ENCODE results near the gene KIAA1958. TPM values are rescaled to one million over a fixed set of nuclear protein-coding genes. Genes with fewer than 3 reads are reported as not detected.
A peak's percentile ranks its signal among the peaks of the same experiment; 100 is the strongest.

KIAA1958 gene
- polyA plus RNA-seq, 2 of the 4 experiments (the other 2 are of a cell fraction): 2.2 to 3.7 TPM

- H3K27ac ChIP-seq: no peak overlapping the region
- POLR2A ChIA-PET: no interaction called here
- no peak overlapping the region for H3K4me2 ChIP-seq
- no peak for TF ChIP-seq CHD4 (IDR thresholded peaks at IDR 0.05; ENCODE audit: borderline replicate concordance)
- FAIRE-seq (no peak), DNase-seq (ENCODE audit: low read depth in 1 of 2, low spot score in 1 of 2) (no peak), ATAC-seq (no peak)
- CTCF ChIA-PET: no interaction called here
- 76% methylated on average over 4 of the region's 4 CpGs for WGBS (ENCODE audit: missing lambda C conversion rate)
- no peak overlapping the region for H3K4me3 ChIP-seq
- H3K9me3 ChIP-seq: no peaks in the 10 kb centered on the region
- peaks cover 30% of the 10 kb centered on the region for H3K4me1 ChIP-seq
Observed at GRCh38 chr9:112505607-112506006, 19.0 kb downstream of the KIAA1958 start.

- ChIA-PET POLR2A (no interaction called here), CTCF (interaction anchor here (1.2 kb wide), 1 partner anchor 235 kb away, joined by 4 read pairs; no protein-coding TSS in a partner anchor)
- WGBS (ENCODE audit: missing lambda C conversion rate): 85% methylated on average over 2 of the region's 2 CpGs
- no peak for ATAC-seq
- H3K4me3 ChIP-seq: no peak overlapping the region
- H3K27ac ChIP-seq: no peak overlapping the region
- no peaks in the 10 kb centered on the region for H3K9me3 ChIP-seq
- no peak for TF ChIP-seq CEBPB (IDR thresholded peaks at IDR 0.05)
- TF ChIP-seq RAD21 (conservative IDR thresholded peaks at IDR 0.05 in 1 of 2, IDR thresholded peaks at IDR 0.05 in 1 of 2): no peak
- no peak for TF ChIP-seq SMC3 (IDR thresholded peaks at IDR 0.05)
- TF ChIP-seq NPAS2 (CRISPR knock-in tag; IDR thresholded peaks at IDR 0.05; ENCODE audit: borderline replicate concordance): no peak
- no peak for TF ChIP-seq KDM1A (IDR thresholded peaks at IDR 0.05; ENCODE audit: low read depth)
- FAIRE-seq: no peak
- 0 out of 3 replicates have a peak overlapping the region, but pooled peaks have one; percentile 25 for H3K4me2 ChIP-seq
- no peak for DNase-seq (ENCODE audit: low read depth in 1 of 2, low spot score in 1 of 2)
- peaks cover 27% of the 10 kb centered on the region for H3K4me1 ChIP-seq
Observed at GRCh38 chr9:112506571-112506970, 19.9 kb downstream of the KIAA1958 start.

DNA sequence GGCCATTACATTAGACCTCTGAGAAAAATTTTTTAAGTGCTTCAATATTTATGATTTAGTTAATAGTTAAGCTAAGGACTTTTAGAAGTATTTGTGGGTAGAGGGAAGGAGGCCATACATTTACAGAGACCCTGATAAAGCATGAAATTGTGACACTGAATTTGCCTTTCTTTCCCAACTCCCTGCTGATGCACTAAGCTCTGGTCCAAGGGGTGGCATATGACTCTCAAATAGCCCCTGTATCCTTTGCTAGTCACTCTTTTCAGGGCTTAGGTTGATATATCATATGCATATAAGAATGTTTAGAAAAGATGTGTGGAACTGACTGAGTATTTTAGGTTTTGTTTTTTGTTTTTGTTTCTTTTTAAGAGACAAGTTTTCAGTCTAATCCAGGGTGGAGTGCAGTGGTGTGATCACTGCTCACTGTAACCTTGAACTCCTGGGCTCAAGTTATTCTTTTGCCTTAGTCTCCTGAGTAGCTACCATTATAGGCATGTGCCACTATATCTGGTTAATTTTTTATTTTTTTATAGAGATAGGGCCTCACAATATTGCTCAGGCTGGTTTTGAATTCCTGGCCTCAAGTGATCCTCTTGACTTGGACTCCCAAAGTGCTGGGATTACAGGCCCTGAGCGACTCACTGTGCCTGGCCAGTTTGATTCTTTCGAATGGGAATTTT is 20.5 kb downstream of the KIAA1958 start:
- TF ChIP-seq TP53 (CRISPR knock-in tag; IDR thresholded peaks at IDR 0.05): no peak
- no peak for TF ChIP-seq HDAC2 (IDR thresholded peaks at IDR 0.05)
- no peak for TF ChIP-seq RFX5 (IDR thresholded peaks at IDR 0.05)
- TF ChIP-seq, protein P1, sequence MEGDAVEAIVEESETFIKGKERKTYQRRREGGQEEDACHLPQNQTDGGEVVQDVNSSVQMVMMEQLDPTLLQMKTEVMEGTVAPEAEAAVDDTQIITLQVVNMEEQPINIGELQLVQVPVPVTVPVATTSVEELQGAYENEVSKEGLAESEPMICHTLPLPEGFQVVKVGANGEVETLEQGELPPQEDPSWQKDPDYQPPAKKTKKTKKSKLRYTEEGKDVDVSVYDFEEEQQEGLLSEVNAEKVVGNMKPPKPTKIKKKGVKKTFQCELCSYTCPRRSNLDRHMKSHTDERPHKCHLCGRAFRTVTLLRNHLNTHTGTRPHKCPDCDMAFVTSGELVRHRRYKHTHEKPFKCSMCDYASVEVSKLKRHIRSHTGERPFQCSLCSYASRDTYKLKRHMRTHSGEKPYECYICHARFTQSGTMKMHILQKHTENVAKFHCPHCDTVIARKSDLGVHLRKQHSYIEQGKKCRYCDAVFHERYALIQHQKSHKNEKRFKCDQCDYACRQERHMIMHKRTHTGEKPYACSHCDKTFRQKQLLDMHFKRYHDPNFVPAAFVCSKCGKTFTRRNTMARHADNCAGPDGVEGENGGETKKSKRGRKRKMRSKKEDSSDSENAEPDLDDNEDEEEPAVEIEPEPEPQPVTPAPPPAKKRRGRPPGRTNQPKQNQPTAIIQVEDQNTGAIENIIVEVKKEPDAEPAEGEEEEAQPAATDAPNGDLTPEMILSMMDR (IDR thresholded peaks at IDR 0.05): no peak
- no peak for TF ChIP-seq MYC (IDR thresholded peaks at IDR 0.05; ENCODE audit: borderline replicate concordance, low read length)
- no peak for TF ChIP-seq BCL3 (IDR thresholded peaks at IDR 0.05)
- no peak for TF ChIP-seq ESRRA (IDR thresholded peaks at IDR 0.05; ENCODE audit: borderline replicate concordance, low read length)
- no peak for TF ChIP-seq FOSB (CRISPR knock-in tag; IDR thresholded peaks at IDR 0.05)
- no peak for TF ChIP-seq MAZ (IDR thresholded peaks at IDR 0.05; ENCODE audit: borderline replicate concordance, low read depth, low read length)
- no peak for TF ChIP-seq SMC3 (IDR thresholded peaks at IDR 0.05)
- TF ChIP-seq RNF2 (IDR thresholded peaks at IDR 0.05; ENCODE audit: borderline replicate concordance, low read depth): no peak
- TF ChIP-seq HEYL (CRISPR knock-in tag; IDR thresholded peaks at IDR 0.05): no peak
- TF ChIP-seq POLR2A (IDR thresholded peaks at IDR 0.05; ENCODE audit: low read length): no peak
- no peak for TF ChIP-seq NPAS2 (CRISPR knock-in tag; IDR thresholded peaks at IDR 0.05; ENCODE audit: borderline replicate concordance)
- TF ChIP-seq, protein P2, sequence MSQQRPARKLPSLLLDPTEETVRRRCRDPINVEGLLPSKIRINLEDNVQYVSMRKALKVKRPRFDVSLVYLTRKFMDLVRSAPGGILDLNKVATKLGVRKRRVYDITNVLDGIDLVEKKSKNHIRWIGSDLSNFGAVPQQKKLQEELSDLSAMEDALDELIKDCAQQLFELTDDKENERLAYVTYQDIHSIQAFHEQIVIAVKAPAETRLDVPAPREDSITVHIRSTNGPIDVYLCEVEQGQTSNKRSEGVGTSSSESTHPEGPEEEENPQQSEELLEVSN (IDR thresholded peaks at IDR 0.05; ENCODE audit: borderline replicate concordance, low read depth): no peak
- ChIA-PET CTCF (interaction anchor here (1.2 kb wide), 1 partner anchor 235 kb away, joined by 4 read pairs; no protein-coding TSS in a partner anchor), POLR2A (interaction anchor here (0.9 kb wide), 1 partner anchor 20 kb away, joined by 3 read pairs; no protein-coding TSS in a partner anchor)
- no peak overlapping the region for H3K4me3 ChIP-seq
- H3K9me3 ChIP-seq: no peaks in the 10 kb centered on the region
- no peak for ATAC-seq
- no peak for FAIRE-seq
- no peak for DNase-seq (ENCODE audit: low read depth in 1 of 2, low spot score in 1 of 2)
- 91% methylated on average over 2 of the region's 2 CpGs for WGBS (ENCODE audit: missing lambda C conversion rate)
- H3K27ac ChIP-seq: no peak overlapping the region
- H3K4me1 ChIP-seq: peaks cover 21% of the 10 kb centered on the region
- H3K4me2 ChIP-seq: peak overlapping the region; percentile 25; the same call in 1 of the 3 replicates
